HG03565 (cell line): ENCODE results near the gene NDUFS2.
"Not testable (repeated sequence)": the region's sequence is repeated elsewhere in the genome, so short reads cannot be mapped to it uniquely, and the experiment has no call there.

Experiments
- ATAC-seq: cut with Tn5 transposase; IDR thresholded peaks from one replicate; pipeline ENCODE4 v1.9.1; 2021; ENCODE audit warnings: mild to moderate bottlenecking, moderate library complexity; ENCODE audit not compliant: unreplicated experiment

NDUFS2 gene

DNA sequence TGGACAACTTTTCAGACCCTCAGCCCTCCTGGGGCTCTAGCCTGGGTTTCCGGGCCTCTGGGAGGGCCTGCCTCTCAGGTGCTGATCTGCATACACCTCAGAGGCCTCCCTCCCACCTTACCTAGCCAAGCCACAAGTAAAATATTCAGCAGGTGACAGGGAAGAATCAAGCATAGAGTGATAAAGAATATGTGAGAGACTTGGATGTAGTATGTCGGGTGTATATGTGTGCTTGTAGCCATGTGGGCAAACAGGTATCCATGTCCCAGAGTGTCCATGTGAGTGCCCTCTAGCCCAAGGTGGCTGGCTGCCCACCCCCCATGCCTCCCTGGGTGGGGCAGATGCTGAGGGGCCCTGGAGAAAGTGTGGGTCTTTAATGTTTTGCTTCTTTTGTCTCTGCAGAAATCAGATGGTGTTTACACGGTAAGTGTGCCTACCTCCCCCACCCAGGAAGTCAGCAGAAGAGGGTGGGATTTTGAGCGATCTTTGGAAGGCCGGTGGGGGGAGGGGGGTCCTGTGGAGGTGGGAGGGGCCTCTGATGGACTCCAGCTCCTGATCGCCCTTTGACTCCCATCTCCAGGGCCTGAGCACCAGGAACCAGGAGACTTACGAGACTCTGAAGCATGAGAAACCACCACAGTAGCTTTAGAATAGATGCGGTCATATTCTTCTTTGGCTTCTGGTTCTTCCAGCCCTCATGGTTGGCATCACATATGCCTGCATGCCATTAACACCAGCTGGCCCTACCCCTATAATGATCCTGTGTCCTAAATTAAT, 16.3 kb downstream of the NDUFS2 start:
- ATAC-seq, result no peak

DNA sequence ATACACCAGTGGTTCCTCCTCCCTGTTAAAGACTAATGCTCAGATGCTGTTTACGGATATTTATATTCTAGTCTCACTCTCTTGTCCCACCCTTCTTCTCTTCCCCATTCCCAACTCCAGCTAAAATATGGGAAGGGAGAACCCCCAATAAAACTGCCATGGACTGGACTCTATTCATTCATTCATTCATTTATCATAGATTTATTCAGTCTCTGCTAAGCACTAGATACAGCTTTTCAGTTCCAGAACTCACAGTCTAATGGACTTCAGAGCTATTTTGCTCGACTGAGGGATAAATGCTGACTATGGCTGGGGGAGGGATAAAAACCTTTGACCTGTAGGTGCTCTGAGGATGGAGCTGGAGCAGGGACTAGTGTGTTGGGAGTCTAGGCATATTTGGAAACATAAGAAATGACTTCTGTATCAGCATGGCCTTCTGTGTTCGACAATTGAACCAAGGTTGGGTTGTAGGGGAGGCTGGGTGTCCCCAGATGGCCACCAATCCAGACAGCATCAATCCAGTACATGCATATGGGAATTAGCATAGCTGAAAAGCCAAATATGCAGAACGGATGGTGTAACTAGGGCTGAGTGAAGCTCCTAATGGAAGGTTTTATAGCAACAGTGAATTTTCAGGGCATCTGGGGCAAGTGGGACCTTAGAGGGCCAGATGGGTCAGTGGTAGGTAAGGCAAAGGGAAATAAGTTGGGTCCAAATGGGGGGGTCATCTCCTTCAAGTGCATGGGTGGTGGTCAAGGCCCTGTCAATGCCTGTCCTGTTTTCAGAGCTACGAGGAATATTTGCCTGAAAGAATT, 17.1 kb downstream of the NDUFS2 start:
- no peak for ATAC-seq

DNA sequence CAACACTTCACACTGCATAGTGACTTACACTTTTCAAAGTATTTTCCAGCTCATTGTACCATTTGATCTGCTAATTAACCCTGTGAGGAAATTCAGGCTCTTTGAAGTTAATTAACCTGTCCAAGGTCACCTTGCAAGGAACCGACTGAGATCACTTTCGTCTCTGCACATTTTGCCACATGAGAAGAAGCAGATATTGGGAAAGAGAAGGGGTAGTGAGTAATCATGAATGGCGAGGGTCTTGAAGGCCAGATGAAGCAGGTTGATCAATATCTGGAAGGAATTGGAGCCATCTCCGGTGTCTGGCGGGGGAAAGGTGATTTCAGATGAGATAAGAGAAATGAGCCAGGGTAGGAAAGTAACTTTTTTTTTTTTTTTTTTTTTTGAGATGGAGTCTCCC, 17.8 kb downstream of the NDUFS2 start:
- no peak for ATAC-seq

DNA sequence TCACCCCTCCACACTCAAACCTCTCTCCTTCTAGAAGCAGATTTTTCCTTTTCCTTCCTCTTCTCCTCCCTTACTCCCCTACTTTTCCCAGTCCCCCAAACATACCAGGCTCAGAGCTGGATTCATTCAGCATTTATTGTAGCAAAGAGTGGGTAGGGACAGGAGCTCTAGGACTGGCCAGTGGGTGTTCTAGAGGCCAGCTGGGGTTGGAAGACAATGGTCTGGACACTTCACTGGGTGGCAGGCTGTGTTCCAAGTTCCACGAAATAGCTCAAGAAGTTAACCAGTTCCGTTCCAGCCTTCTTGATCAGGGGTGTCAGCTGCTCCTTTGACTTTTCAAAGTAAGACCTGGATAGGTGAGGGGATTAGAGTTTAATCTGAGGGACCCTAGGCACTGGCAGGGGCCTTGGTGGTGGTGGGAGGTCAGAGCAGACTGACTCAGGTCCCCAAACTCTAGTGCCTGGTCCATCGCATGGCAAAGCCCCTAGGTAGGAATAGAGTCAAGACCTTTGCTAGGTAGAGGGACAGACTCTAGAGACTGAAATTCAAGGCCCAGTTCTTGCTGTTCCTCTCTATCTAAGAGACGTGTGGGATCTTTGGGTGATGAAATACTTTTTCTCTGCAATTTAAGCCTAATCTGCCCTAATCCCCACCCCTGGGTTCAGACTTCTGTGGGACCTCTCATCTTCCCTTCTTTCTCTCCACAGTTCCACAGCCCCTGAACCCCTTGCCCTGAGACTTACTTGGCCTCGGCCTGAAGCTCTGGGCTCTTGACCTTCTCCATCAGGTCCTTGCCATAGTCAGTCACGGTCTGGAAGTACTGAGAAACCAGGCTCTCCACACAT, 20.2 kb downstream of the NDUFS2 start:
- ATAC-seq, result no peak

DNA sequence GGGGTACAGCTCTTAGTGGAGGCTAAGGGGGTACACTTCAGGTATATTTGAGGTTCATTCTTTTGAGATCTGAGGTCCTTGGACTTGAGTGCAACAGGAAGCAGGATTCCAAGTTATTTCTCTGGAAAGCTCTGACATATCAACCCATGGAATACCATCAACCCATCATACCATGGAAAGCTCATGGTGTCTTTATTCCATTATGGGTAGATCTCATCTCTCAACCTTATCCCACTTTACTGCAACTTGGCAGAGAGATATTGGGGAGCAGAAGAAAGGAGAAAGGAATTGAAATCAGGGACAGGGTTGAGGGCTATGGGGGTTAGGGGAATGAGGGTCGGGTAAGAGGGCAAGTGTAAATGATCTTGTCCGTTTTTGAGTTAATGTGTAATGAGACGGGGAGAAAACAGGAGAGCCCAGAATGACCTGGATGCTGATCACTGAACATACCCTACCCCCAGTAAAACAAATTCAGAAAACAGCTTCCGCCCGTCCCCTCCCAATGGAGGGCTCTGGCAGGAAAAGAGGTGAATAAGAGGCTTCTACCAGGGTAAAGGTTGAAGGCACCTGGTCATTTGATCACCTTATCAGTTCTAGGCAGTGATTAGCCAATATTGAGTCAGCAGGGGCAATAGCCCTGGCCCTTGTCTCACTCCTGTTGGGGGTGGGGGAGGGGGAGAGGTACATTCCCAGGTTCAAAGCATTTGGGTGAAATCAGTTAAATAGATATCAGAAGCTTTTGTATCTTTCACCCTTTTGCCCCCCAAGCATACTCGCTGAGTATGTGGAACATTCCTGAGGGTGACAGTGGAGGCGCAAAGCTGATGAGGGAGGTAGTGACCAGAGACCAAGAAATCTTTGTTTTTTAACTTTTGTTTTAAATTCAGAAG, 21.9 kb downstream of the NDUFS2 start:
- ATAC-seq, result no peak

DNA sequence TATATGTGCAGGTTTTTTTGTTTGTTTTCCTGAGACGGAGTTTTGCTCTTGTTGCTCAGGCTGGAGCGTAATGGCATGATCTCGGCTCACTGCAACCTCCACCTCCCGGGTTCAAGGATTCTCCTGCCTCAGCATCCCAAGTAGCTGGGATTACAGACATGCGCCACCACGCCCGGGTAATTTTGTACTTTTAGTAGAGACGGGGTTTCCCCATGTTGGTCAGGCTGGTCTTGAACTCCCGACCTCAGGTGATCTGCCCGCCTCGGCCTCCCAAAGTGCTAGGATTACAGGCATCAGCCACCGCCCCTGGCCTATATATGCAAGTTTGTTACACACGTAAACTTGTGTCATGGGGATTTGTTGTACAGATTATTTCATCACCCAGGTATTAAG, 22.5 kb downstream of the NDUFS2 start:
- ATAC-seq, result not testable (repeated sequence)

DNA sequence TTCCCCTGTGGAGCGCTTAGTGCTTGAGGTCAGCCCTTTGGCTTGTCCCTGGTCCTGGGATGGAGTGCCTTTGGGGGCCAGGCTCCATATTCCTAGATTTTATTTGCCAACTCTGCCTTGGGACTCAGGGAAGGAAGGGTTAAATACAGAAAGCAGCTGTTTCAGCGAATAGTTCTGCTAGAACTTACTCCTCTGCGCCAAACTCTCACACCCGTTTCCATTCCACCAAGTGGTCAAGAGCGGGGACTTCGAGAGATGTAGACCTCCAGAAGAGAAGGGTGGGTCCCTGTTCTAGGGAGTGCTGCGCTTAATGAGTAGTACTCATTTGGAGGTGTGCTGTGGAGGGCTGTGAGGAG, 23.0 kb downstream of the NDUFS2 start:
- ATAC-seq, result peak; percentile 2

DNA sequence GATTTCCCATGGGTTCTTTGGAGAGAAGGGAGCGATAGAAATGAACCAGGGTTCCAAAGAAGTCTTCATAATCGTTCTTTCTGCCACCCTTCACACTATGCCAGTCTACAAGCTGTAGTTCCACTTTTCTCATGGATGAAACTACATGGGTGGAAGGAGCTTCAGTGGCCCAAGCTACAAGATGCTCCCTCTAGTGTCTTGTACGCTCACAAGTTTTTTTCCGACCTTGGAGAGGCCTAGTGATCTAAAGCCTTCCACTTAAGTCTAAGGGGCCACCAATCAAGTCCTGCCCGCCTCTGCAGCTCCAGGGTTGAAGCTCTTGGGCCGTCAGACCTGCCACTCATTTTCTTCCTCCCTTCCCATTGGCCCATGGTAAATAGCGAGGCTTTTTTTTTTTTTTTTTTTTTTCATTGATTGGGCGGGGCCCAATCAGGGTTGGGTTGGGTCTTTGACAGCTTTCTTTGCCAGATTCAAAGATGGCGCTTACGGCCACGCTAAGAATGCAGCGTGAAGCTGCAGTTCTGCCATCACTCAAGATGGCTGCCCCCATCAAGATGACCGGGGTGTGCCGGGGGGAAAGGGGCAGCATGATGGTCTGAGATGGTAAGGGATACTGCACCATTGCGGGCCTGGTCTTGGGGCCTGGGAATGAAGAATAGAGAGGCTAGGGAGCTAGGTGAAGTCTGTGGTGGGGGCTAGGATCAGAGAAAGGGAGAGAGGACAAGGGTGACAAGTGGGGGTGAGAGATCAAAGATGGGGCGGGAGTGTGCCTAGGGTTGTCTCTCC, 23.6 kb downstream of the NDUFS2 start, which contains the start of gene TOMM40L:
TOMM40L (plus strand) TSS at position 527 of the 786 bp plus-strand sequence. CDS start 430 bp downstream, outside the sequence.
- ATAC-seq, result peak; percentile 83

DNA sequence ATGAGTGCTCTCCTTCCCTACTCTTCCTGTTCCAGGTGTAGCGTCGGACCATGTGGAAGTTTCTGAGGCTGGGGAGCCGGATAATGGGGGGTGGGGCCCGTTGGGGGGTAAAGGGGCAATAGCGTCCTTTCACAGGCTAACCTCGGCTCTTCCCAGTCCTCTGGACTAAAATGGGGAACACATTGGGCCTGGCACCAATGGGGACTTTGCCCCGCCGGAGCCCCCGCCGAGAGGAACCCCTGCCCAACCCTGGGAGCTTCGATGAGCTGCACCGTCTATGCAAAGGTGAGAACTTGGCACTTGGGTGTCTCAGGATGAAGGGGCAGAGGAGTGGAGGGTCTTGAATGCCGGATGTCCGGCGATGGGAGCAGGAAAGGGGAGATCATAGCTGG, 24.1 kb downstream of the NDUFS2 start:
- ATAC-seq, result no peak

DNA sequence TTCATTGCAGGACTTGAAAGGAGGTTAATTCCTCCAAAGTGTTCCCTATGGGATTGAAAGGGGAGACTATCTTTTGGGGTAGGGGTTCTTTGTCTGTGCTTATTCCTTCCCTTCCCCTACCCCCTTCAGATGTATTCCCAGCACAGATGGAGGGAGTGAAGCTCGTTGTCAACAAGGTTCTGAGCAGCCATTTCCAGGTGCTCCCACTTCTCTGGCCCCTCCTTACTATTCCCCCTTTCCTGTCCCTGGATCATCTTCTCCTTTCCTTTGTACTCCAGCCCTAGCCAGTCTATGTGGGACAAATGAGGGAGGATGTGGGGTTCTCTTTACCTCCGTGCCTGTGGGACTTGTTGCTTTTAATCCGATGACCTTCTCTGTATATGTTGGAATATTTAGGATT, 24.6 kb downstream of the NDUFS2 start:
- no peak for ATAC-seq

DNA sequence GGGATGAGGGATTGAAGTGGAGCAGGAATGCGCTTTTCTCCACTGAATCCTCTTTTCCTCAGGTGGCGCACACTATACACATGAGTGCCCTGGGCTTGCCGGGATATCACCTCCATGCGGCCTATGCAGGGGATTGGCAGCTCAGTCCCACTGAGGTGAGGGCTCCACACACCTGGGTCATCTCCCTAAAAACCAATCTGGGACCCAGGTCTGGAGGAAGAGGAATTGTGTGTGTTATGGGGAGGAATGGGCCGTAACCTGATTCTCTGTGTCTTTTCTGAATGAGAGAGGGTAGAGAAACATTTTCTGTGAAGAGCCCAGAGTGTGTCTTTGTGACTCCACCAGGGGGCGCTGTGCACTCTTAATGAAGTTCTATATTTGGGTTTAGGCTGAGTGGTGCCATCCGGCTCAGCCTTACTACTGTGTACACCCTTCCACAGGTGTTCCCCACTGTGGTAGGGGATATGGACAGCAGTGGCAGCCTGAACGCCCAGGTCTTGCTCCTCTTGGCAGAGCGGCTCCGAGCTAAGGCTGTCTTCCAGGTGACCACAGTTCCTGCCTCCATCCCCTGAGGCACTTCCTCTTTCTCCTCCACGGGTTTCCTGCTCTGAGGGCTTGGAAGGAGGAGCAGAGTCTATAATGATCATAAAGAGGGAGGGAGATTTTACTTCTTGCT, 25.2 kb downstream of the NDUFS2 start:
- ATAC-seq, result peak; percentile 30

DNA sequence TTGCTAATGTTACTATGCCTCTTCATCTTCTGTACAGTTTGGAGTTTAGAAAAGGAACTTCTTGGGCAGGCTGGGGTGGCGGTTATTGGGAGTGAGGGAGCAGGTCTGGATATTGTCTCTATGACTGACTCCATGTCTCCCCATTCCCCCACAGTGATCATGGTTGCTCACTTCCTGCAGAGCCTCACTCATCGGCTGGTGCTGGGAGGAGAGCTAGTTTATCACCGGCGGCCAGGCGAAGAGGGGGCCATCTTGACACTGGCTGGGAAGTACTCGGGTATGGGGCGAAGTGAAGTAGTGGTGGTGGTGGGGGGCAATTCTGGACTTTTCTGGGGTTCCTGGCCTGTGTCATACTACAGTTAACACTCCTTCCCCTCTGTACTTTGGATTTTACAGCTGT, 25.9 kb downstream of the NDUFS2 start:
- no peak for ATAC-seq

DNA sequence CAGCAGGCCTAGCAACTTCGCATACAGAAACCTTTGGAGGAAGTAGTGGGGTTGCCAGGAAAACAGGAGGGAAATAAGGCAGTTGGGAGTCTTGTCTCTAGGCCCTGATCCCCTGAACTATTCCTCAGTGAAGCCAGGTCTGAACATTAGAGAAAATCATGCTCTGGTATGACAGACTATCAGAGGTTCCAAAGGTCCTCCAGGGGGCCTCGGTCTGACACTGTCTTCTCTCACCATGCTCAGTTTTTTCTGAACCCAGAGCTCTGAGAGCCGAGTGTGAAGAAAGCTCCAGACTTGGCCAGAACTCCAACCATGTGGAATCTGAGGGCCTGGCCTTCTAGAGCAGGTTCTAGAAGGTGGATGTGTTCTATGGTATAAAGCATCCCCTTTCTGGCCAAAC, 27.7 kb downstream of the NDUFS2 start:
- no peak for ATAC-seq

DNA sequence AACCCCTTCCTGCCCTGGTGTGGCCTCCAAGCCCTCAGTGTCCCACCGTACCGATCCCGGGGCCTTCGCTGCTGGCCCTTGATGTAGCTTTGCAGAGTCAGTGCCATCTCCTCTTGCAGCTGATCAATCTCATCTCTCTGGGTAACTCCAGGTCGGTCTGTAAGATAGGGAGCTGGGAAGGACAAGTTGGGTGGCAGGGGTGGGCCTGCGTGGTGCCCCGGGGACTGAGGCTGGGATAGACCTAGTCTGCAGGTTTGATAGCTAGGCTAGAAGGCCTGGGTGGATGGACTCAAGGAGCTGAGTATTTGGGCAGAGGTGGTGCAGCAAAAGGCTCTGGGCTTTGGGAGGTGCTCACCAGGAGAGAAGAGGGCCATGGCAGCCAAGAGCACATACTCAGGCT, 28.6 kb downstream of the NDUFS2 start:
- ATAC-seq, result no peak

DNA sequence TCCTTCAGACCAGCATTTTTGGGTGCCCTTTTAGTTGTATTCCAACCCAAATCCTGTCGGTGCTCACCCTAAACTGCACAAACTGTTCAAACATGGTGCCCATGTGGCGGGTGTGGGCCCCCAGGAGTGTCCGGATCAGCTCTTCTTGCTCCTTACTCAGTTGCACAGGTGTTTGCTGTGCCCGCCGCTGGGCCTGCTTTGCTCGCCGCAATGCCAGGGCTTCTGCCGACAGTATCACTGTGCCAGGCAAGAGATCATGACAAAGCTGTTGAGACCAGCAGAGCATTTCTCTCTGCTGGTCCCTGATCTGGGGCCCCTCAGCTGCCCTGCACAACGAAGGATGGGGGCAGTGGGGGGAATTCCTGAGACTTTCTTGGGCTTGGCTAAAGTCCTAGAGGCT, 30.9 kb downstream of the NDUFS2 start:
- no peak for ATAC-seq

DNA sequence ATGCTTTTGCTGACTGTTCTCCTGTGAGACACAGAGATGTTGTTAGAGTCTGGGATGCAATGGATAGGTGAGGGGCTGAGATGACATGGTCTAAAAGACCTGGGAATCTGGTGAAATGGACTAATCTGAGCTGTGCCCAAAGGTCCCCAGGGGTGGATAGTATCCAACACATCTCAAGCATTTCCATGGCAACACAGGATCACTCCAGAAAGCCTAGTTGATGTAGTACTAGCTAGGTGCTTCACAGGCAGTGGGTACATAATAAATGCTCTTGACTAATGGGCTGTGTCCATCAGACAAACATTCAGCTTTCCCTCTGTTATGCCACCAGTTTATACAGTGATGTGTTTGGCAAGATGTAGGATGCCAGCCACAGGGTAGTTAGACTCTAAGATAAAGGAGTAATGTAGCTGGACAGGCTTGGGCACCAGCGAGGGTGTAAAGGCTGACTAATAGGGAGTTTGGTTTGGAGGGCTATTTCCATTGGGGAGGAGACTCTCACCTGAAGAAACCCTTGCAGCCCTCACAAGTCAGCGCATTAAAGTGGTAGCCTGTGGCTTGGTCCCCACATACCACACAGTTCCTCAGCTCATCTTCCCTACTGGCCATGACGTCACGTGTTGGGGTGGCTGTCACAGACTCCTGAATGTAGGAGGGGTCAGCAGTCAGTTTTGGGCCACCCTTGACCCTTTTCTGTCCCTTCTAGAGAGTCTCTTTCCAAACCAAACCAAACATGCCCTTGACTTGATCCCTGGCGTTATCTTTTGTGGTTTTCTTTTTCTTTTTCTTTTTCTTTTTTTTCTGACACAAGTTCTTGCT, 34.0 kb downstream of the NDUFS2 start:
- ATAC-seq, result no peak

DNA sequence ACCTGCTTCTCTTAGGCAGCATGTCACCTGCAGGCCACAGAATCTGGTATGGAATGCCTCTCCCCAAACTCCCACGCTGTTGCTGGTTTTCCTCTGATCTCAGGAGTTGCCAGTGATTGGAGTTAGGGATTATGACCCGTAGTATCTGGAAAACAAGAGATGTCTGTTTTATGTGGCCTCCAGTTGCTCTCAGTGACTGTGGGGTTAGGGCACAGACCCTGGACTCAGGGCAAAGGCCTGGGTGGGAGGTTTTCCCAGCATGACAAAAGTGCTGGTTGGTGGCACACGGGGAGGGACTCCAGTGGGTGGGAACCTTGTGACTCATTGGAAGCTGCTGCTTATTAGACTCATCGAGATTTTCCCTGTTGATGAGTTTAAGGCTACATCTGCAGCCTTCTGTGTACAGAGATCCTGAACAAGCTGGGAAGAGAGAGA, 35.9 kb downstream of the NDUFS2 start, which contains the start of gene NR1I3:
NR1I3 (minus strand) TSS at position 165 of the 435 bp plus-strand sequence. CDS start 1,638 bp downstream, outside the sequence.
- ATAC-seq, result no peak

DNA sequence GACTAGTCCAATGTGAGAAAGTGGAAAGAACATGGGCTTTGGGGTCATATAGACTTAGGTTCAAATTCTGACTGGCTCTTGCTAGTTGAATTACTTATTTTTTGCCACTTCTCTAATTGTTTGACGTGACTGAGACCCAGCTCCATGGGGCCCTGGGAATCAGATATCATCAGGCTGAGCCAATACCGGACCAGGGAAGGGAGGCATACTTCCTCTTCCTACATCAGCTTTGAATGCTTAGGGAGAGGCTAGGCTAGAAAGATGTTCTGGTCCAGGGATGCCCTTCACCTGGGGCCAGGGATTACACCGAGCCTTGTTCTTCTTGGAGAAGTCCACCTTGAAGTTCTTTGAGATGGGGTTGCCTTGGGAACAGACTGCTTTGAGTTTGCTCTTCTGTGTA, 39.5 kb downstream of the NDUFS2 start:
- ATAC-seq, result no peak
